NCI-H510A treated with DMSO at 0.1 percent for 48 hours (cell line): ENCODE data around the gene RSU1.

Source experiments
- DNase-seq: peaks from one replicate; lab custom pipeline; 2025; lab: John Stamatoyannopoulos, UW

The RSU1 gene

GRCh38 chr10:16602104-16602775, 215.0 kb downstream of the RSU1 start:
- DNase-seq: peak; percentile 2

- no peak for DNase-seq
Observed at GRCh38 chr10:16599662-16600061, 217.6 kb downstream of the RSU1 start.

GRCh38 chr10:16597656-16598055, 219.6 kb downstream of the RSU1 start:
- no peak for DNase-seq

GRCh38 chr10:16592378-16592777, 224.8 kb downstream of the RSU1 start:
- no peak for DNase-seq

GRCh38 chr10:16586358-16587138, 230.7 kb downstream of the RSU1 start:
- DNase-seq: no peak

GRCh38 chr10:16585103-16585502, 232.1 kb downstream of the RSU1 start:
- DNase-seq: no peak

GRCh38 chr10:16583382-16583781, 233.8 kb downstream of the RSU1 start:
- peak; percentile 4 for DNase-seq

- DNase-seq: no peak
Observed at GRCh38 chr10:16581202-16581601, 236.0 kb downstream of the RSU1 start.

GRCh38 chr10:16570731-16571130, 246.5 kb downstream of the RSU1 start:
- no peak for DNase-seq

- DNase-seq: no peak
Observed at GRCh38 chr10:16566202-16566805, 250.9 kb downstream of the RSU1 start.

- DNase-seq: no peak
Observed at GRCh38 chr10:16565604-16566003, 251.6 kb downstream of the RSU1 start.

GRCh38 chr10:16562891-16563290, 254.3 kb downstream of the RSU1 start:
- no peak for DNase-seq

GRCh38 chr10:16559236-16559773, 257.9 kb downstream of the RSU1 start:
- no peak for DNase-seq

GRCh38 chr10:16547973-16548372, 269.3 kb downstream of the RSU1 start:
- DNase-seq: no peak

- DNase-seq: no peak
Observed at GRCh38 chr10:16545116-16545736, 272.0 kb downstream of the RSU1 start.

GRCh38 chr10:16544591-16544990, 272.6 kb downstream of the RSU1 start:
- no peak for DNase-seq

- DNase-seq: no peak
Observed at GRCh38 chr10:16544099-16544498, 273.1 kb downstream of the RSU1 start.
